Measurements from ENCODE around the gene DYNC2LI1. TPM values are rescaled to one million over a fixed set of nuclear protein-coding genes. Genes with fewer than 3 reads are reported as not detected.

DYNC2LI1 gene
- total and polyA plus RNA-seq, 2 donors (not counting 1 experiment from before 2014, with no cell fraction given), result 23.6 to 24.4 TPM

DNA sequence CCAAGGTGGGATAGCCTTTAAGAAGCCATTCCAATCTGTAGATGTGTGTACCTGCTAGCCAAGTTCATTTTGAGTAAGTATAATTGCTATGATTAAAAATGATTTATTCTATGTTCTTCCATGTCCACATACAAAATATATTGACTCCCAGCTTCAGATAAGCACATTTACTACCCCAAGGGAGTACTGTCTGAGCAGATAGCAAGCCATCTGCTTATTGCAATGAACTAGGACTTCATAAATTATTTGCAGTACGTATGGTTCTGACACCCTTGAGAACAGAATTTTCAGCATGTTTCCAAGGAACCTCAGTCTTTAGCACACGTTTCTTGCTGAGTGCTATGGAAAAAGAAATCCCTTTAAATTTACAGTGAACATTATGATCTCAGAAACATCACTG, 36.6 kb downstream of the DYNC2LI1 start:
- H3K27me3 ChIP-seq (ENCODE audit: control insufficient read depth, insufficient read depth, low read length), result no peaks in the 10 kb centered on the region
- H3K4me1 ChIP-seq (ENCODE audit: control insufficient read depth, extremely low read depth, insufficient read depth, low read length), result no peaks in the 10 kb centered on the region
- H3K9me3 ChIP-seq (ENCODE audit: control insufficient read depth, insufficient read depth, low read depth, low read length), result no peaks in the 10 kb centered on the region
- no peak overlapping the region for H2AFZ ChIP-seq (ENCODE audit: low read length)
- no peak overlapping the region for H3K4me3 ChIP-seq (replicated peaks in 1 of 4; ENCODE audit: control extremely low read depth in 1 of 4, insufficient read depth in 1 of 4, low read depth in 3 of 4, low read length in 4 of 4)
- no peaks in the 10 kb centered on the region for H3K79me2 ChIP-seq (ENCODE audit: control insufficient read depth, insufficient read depth, low read length)
- TF ChIP-seq EZH2 (IDR thresholded peaks at IDR 0.05; ENCODE audit: low read length, missing control alignments), result no peak
- TF ChIP-seq, protein P1, sequence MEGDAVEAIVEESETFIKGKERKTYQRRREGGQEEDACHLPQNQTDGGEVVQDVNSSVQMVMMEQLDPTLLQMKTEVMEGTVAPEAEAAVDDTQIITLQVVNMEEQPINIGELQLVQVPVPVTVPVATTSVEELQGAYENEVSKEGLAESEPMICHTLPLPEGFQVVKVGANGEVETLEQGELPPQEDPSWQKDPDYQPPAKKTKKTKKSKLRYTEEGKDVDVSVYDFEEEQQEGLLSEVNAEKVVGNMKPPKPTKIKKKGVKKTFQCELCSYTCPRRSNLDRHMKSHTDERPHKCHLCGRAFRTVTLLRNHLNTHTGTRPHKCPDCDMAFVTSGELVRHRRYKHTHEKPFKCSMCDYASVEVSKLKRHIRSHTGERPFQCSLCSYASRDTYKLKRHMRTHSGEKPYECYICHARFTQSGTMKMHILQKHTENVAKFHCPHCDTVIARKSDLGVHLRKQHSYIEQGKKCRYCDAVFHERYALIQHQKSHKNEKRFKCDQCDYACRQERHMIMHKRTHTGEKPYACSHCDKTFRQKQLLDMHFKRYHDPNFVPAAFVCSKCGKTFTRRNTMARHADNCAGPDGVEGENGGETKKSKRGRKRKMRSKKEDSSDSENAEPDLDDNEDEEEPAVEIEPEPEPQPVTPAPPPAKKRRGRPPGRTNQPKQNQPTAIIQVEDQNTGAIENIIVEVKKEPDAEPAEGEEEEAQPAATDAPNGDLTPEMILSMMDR (conservative IDR thresholded peaks at IDR 0.05 in 1 of 2, IDR thresholded peaks at IDR 0.05 in 1 of 2; ENCODE audit: low read depth in 1 of 2, low read length in 2 of 2), result no peak
- H3K36me3 ChIP-seq (ENCODE audit: control insufficient read depth, insufficient read depth, low read length), result no peaks in the 10 kb centered on the region
- H4K20me1 ChIP-seq (ENCODE audit: control insufficient read depth, extremely low read depth, insufficient read depth, low read length), result no peaks in the 10 kb centered on the region
- H3K9ac ChIP-seq (ENCODE audit: insufficient read depth, low read length), result no peak overlapping the region
- DNase-seq (ENCODE audit: low read depth in 2 of 2), result no peak
- H3K27ac ChIP-seq (ENCODE audit: insufficient read depth, low read length), result no peak overlapping the region
- H3K4me2 ChIP-seq (ENCODE audit: extremely low read depth, insufficient read depth, low read length), result no peak overlapping the region

DNA sequence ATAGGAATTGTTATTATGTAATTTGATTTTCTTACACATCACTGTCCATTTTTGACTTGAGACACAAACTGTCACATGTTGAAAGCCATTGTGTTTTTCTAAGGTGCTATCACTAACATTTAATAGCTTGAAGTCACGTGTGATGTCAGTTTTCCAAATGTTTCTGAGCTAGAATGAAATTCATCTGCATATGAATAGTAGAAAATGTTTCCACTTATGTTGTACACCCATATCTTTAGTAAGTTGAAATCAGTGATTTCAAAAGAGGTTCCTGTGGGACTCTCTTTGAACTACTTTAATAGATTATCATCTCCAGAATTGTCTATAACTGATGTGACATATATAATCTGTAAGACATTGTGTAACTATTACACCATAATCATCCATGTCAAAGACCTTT, 37.0 kb downstream of the DYNC2LI1 start:
- Histone ChIP-seq H2AFZ (ENCODE audit: low read length) (no peak overlapping the region), H3K27me3 (ENCODE audit: control insufficient read depth, insufficient read depth, low read length) (no peaks in the 10 kb centered on the region), H3K79me2 (ENCODE audit: control insufficient read depth, insufficient read depth, low read length) (no peaks in the 10 kb centered on the region), H4K20me1 (ENCODE audit: control insufficient read depth, extremely low read depth, insufficient read depth, low read length) (no peaks in the 10 kb centered on the region), H3K9me3 (ENCODE audit: control insufficient read depth, insufficient read depth, low read depth, low read length) (no peaks in the 10 kb centered on the region), H3K9ac (ENCODE audit: insufficient read depth, low read length) (no peak overlapping the region), H3K4me3 (replicated peaks in 1 of 4; ENCODE audit: control extremely low read depth in 1 of 4, insufficient read depth in 1 of 4, low read depth in 3 of 4, low read length in 4 of 4) (no peak overlapping the region), H3K36me3 (ENCODE audit: control insufficient read depth, insufficient read depth, low read length) (no peaks in the 10 kb centered on the region), H3K4me2 (ENCODE audit: extremely low read depth, insufficient read depth, low read length) (no peak overlapping the region), H3K27ac (ENCODE audit: insufficient read depth, low read length) (no peak overlapping the region), H3K4me1 (ENCODE audit: control insufficient read depth, extremely low read depth, insufficient read depth, low read length) (no peaks in the 10 kb centered on the region)
- DNase-seq (ENCODE audit: low read depth in 2 of 2), result no peak
- TF ChIP-seq, protein P1 (conservative IDR thresholded peaks at IDR 0.05 in 1 of 2, IDR thresholded peaks at IDR 0.05 in 1 of 2; ENCODE audit: low read depth in 1 of 2, low read length in 2 of 2), result no peak
- TF ChIP-seq EZH2 (IDR thresholded peaks at IDR 0.05; ENCODE audit: low read length, missing control alignments), result no peak

DNA sequence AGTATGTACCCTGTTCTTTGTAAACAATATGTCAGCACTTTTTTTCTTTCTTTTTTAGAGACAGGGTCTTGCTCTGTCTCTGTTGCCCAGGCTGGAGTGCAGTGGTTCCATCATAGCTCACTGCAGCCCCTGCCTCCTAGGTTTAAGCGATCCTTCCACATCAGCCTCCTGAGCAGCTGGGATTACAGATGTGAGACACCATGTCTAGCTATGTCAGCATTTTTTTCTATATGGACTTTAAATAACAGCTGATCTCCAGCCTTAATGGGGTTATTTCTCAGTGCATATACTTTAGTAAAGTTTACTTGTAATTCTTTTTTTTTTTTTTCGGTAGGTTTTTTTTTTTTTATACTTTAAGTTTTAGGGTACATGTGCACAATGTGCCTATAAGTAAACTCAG, 38.2 kb downstream of the DYNC2LI1 start:
- no peak overlapping the region for H2AFZ ChIP-seq (ENCODE audit: low read length)
- H3K9ac ChIP-seq (ENCODE audit: insufficient read depth, low read length), result no peak overlapping the region
- no peaks in the 10 kb centered on the region for H3K9me3 ChIP-seq (ENCODE audit: control insufficient read depth, insufficient read depth, low read depth, low read length)
- no peaks in the 10 kb centered on the region for H3K4me1 ChIP-seq (ENCODE audit: control insufficient read depth, extremely low read depth, insufficient read depth, low read length)
- no peaks in the 10 kb centered on the region for H3K36me3 ChIP-seq (ENCODE audit: control insufficient read depth, insufficient read depth, low read length)
- no peaks in the 10 kb centered on the region for H3K79me2 ChIP-seq (ENCODE audit: control insufficient read depth, insufficient read depth, low read length)
- H4K20me1 ChIP-seq (ENCODE audit: control insufficient read depth, extremely low read depth, insufficient read depth, low read length), result no peaks in the 10 kb centered on the region
- no peaks in the 10 kb centered on the region for H3K27me3 ChIP-seq (ENCODE audit: control insufficient read depth, insufficient read depth, low read length)
- no peak overlapping the region for H3K4me3 ChIP-seq (replicated peaks in 1 of 4; ENCODE audit: control extremely low read depth in 1 of 4, insufficient read depth in 1 of 4, low read depth in 3 of 4, low read length in 4 of 4)
- H3K4me2 ChIP-seq (ENCODE audit: extremely low read depth, insufficient read depth, low read length), result no peak overlapping the region
- TF ChIP-seq EZH2 (IDR thresholded peaks at IDR 0.05; ENCODE audit: low read length, missing control alignments), result no peak
- TF ChIP-seq, protein P1 (conservative IDR thresholded peaks at IDR 0.05 in 1 of 2, IDR thresholded peaks at IDR 0.05 in 1 of 2; ENCODE audit: low read depth in 1 of 2, low read length in 2 of 2), result no peak
- no peak overlapping the region for H3K27ac ChIP-seq (ENCODE audit: insufficient read depth, low read length)
- DNase-seq (ENCODE audit: low read depth in 2 of 2), result no peak
